Measurements from ENCODE around the gene ATP2A1. TPM values are rescaled to one million over a fixed set of nuclear protein-coding genes. Genes with fewer than 3 reads are reported as not detected.

The ATP2A1 gene
- total RNA-seq, 1 experiment from 2014 or later: 10.3 TPM

- H2AFZ ChIP-seq (ENCODE audit: low read depth, low read length, poor library complexity, severe bottlenecking): no peak overlapping the region
- intact Hi-C loops (cut with micrococcal nuclease): no loop called here
- no peaks in the 10 kb centered on the region for H3K79me2 ChIP-seq (ENCODE audit: insufficient read depth, low read length)
- no peaks in the 10 kb centered on the region for H3K27me3 ChIP-seq (ENCODE audit: insufficient read depth, low read length)
- no TSS peak for BruUV-seq (replicated peaks)
- H3K9ac ChIP-seq (ENCODE audit: low read length): no peak overlapping the region
- DNase-seq (ENCODE audit: low read depth, low spot score) (no peak), ATAC-seq (no peak)
- RAD21 ChIA-PET (ENCODE audit: low non-redundant PET in 1 of 2, low total read pairs in 2 of 2, uncharacterized antibody in 2 of 2, unreplicated experiment in 2 of 2): no interaction called here
- H3K27ac ChIP-seq (ENCODE audit: low read depth, low read length): no peak overlapping the region
- CTCF ChIA-PET: no interaction called here
- H4K20me1 ChIP-seq (ENCODE audit: insufficient read depth): no peaks in the 10 kb centered on the region
- H3K4me2 ChIP-seq (ENCODE audit: low read length): no peak overlapping the region
- H3K36me3 ChIP-seq (ENCODE audit: control insufficient read depth in 1 of 2, insufficient read depth in 2 of 2, low read length in 2 of 2): no peaks in the 10 kb centered on the region
- TF ChIP-seq, protein P1, sequence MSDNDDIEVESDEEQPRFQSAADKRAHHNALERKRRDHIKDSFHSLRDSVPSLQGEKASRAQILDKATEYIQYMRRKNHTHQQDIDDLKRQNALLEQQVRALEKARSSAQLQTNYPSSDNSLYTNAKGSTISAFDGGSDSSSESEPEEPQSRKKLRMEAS (IDR thresholded peaks at IDR 0.05): no peak
- TF ChIP-seq JUND (IDR thresholded peaks at IDR 0.05): no peak
- no peak for TF ChIP-seq ATF3 (IDR thresholded peaks at IDR 0.05)
- no peak for TF ChIP-seq ZFX (IDR thresholded peaks at IDR 0.05)
- TF ChIP-seq SIN3A (IDR thresholded peaks at IDR 0.05; ENCODE audit: low read depth): no peak
- no peak for TF ChIP-seq ELF1 (IDR thresholded peaks at IDR 0.05; ENCODE audit: borderline replicate concordance, low read depth)
- TF ChIP-seq RAD21 (IDR thresholded peaks at IDR 0.05; ENCODE audit: low read depth): no peak
- no peak for TF ChIP-seq CBX3 (IDR thresholded peaks at IDR 0.05; ENCODE audit: low read depth)
- TF ChIP-seq CEBPB (IDR thresholded peaks at IDR 0.05; ENCODE audit: low read depth): no peak
- no peak for TF ChIP-seq SP1 (IDR thresholded peaks at IDR 0.05; ENCODE audit: low read depth)
- no peak for TF ChIP-seq SRF (IDR thresholded peaks at IDR 0.05; ENCODE audit: low read depth)
- no peak for TF ChIP-seq YY1 (IDR thresholded peaks at IDR 0.05; ENCODE audit: extremely low read depth, insufficient replicate concordance, low read depth, low read length)
- no peak for TF ChIP-seq ZNF274 (IDR thresholded peaks at IDR 0.05; ENCODE audit: low read depth, low read length)
- TF ChIP-seq TCF7L2 (IDR thresholded peaks at IDR 0.05; ENCODE audit: borderline replicate concordance, extremely low read depth, insufficient read depth, insufficient read length): no peak
- TF ChIP-seq, protein P2, sequence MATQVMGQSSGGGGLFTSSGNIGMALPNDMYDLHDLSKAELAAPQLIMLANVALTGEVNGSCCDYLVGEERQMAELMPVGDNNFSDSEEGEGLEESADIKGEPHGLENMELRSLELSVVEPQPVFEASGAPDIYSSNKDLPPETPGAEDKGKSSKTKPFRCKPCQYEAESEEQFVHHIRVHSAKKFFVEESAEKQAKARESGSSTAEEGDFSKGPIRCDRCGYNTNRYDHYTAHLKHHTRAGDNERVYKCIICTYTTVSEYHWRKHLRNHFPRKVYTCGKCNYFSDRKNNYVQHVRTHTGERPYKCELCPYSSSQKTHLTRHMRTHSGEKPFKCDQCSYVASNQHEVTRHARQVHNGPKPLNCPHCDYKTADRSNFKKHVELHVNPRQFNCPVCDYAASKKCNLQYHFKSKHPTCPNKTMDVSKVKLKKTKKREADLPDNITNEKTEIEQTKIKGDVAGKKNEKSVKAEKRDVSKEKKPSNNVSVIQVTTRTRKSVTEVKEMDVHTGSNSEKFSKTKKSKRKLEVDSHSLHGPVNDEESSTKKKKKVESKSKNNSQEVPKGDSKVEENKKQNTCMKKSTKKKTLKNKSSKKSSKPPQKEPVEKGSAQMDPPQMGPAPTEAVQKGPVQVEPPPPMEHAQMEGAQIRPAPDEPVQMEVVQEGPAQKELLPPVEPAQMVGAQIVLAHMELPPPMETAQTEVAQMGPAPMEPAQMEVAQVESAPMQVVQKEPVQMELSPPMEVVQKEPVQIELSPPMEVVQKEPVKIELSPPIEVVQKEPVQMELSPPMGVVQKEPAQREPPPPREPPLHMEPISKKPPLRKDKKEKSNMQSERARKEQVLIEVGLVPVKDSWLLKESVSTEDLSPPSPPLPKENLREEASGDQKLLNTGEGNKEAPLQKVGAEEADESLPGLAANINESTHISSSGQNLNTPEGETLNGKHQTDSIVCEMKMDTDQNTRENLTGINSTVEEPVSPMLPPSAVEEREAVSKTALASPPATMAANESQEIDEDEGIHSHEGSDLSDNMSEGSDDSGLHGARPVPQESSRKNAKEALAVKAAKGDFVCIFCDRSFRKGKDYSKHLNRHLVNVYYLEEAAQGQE (IDR thresholded peaks at IDR 0.05; ENCODE audit: low read depth): no peak
- TF ChIP-seq EZH2 (IDR thresholded peaks at IDR 0.05): no peak
- POLR2A ChIA-PET: no interaction called here
- H3K4me1 ChIP-seq (ENCODE audit: control insufficient read depth in 1 of 2, insufficient read depth in 2 of 2, low read length in 2 of 2): peaks cover 0 to 6% of the 10 kb centered on the region in 2 experiments; a peak in 2 of 4 replicates
- H3K4me3 ChIP-seq (replicated peaks in 1 of 2; ENCODE audit: low read depth in 1 of 2, low read length in 2 of 2): no peak overlapping the region
- H3K9me3 ChIP-seq (ENCODE audit: control insufficient read depth in 1 of 2, insufficient read depth in 1 of 2, low read depth in 1 of 2, low read length in 2 of 2): no peaks in the 10 kb centered on the region
- H3K9me2 ChIP-seq (ENCODE audit: insufficient read depth): no peaks in the 10 kb centered on the region
Observed at GRCh38 chr16:28903344-28904042, 25.2 kb downstream of the ATP2A1 start.

All from HCT116 (cell line).